Tibial nerve (tissue), 4 donors: Measurements from ENCODE around the gene NSUN6. TPM values are rescaled to one million over a fixed set of nuclear protein-coding genes. Genes with fewer than 3 reads are reported as not detected.

Experiments
- DNase-seq, 2 donors: peaks; one replicate each; pipeline ENCODE4 v3.0.0-alpha.2; 2019; ENCODE audit warnings: low spot score in 2 of 2
- H3K27ac ChIP-seq, 4 donors: fragments of 200-600 bp; sonication (generic) in 3 of 4; one replicate each; pipeline ENCODE4 v1.5.1; 2017 to 2019; ENCODE audit warnings: mild to moderate bottlenecking in 1 of 4
- H3K27me3 ChIP-seq, 2 donors: fragments of 200-600 bp; sonication (generic) in 1 of 2; one replicate each; pipeline versions ENCODE4 v1.5.1 to v1.6.0; 2017 to 2019
- H3K36me3 ChIP-seq, 3 donors: fragments of 200-600 bp; sonication (generic); one replicate each; pipeline ENCODE4 v1.5.1; 2018 to 2019
- H3K4me1 ChIP-seq, 4 donors: fragments of 200-600 bp; sonication (generic) in 3 of 4; one replicate each; pipeline ENCODE4 v1.5.1; 2017 to 2019
- H3K4me3 ChIP-seq, 4 donors: fragments of 200-600 bp; sonication (generic) in 3 of 4; one replicate each; pipeline ENCODE4 v1.5.1; 2017 to 2019; ENCODE audit warnings: mild to moderate bottlenecking in 1 of 4, moderate library complexity in 1 of 4
- H3K9me3 ChIP-seq, 4 donors: fragments of 200-600 bp; sonication (generic) in 3 of 4; one replicate each; pipeline ENCODE4 v1.5.1; 2017 to 2019
- EP300 ChIP-seq, 2 donors: sonication (generic); formaldehyde crosslinking; IDR thresholded peaks; one replicate each; pipeline ENCODE4 v1.6.1; 2017; ENCODE audit warnings: antibody characterized with exemption in 2 of 2, mild to moderate bottlenecking in 1 of 2
- POLR2A ChIP-seq, 2 donors: fragments of 450-650 bp; IDR thresholded peaks; one replicate each; pipeline ENCODE4 v1.6.1; 2017; ENCODE audit warnings: antibody characterized with exemption in 2 of 2, mild to moderate bottlenecking in 2 of 2, moderate library complexity in 2 of 2
- WGBS, 2 donors: methylation state at CpG; one replicate each; pipeline ENCODE4 v1.1.5; 2018; 5-methylcytosine and 5-hydroxymethylcytosine counted together
- total RNA-seq, 4 donors: library from RNA; depleted of rRNA; stranded (reverse); fragments of >200 nt; gene quantifications; one replicate each; pipeline ENCODE4 v1.1.0, GENCODE V29; 2016
- TF ChIP-seq, protein P1 (sequence below), 5 experiments: fragments of 200-600 bp in 3 of 5; fragments of 450-650 bp in 2 of 5; sonication (generic) in 3 of 5; IDR thresholded peaks; one replicate each; pipeline ENCODE4 v1.5.1; 2016 to 2019; ENCODE audit warnings: antibody characterized with exemption in 5 of 5, mild to moderate bottlenecking in 3 of 5, moderate library complexity in 2 of 5

The NSUN6 gene
- total RNA-seq, 4 donors from 2014 or later = 15.6 to 30.6 (median 24.7) TPM

DNA sequence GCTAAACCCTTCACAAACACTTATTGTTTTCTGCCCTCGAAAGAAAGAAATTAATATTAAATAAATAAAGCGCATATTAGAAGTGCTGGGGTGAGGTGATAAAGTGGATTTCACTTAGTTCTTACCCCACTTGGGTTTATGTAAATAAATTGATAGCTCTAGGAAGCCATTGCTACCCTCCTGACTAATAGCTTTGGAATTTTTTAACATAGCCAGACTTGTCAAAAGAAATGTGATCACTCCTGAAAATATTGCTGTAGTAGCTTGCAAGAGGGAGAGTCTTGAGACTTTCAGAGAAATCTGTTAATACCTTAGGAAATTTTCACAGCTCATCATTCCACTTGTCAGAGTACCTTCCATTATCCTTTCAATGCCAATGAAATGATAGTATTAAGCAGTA is 15.4 kb upstream of the NSUN6 start:
- Histone ChIP-seq H3K36me3 (peaks cover 0 to 42% (median 0%) of the 10 kb centered on the region in 3 donors), H3K27ac (no peak overlapping the region), H3K4me1 (peaks cover 0 to 31% (median 3%) of the 10 kb centered on the region in 4 donors), H3K9me3 (no peaks in the 10 kb centered on the region), H3K4me3 (no peak overlapping the region), H3K27me3 (no peaks in the 10 kb centered on the region)
- no peak for DNase-seq
- TF ChIP-seq POLR2A (IDR thresholded peaks at IDR 0.05) (no peak), EP300 (IDR thresholded peaks at IDR 0.05) (no peak)
- TF ChIP-seq, protein P1, sequence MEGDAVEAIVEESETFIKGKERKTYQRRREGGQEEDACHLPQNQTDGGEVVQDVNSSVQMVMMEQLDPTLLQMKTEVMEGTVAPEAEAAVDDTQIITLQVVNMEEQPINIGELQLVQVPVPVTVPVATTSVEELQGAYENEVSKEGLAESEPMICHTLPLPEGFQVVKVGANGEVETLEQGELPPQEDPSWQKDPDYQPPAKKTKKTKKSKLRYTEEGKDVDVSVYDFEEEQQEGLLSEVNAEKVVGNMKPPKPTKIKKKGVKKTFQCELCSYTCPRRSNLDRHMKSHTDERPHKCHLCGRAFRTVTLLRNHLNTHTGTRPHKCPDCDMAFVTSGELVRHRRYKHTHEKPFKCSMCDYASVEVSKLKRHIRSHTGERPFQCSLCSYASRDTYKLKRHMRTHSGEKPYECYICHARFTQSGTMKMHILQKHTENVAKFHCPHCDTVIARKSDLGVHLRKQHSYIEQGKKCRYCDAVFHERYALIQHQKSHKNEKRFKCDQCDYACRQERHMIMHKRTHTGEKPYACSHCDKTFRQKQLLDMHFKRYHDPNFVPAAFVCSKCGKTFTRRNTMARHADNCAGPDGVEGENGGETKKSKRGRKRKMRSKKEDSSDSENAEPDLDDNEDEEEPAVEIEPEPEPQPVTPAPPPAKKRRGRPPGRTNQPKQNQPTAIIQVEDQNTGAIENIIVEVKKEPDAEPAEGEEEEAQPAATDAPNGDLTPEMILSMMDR (IDR thresholded peaks at IDR 0.05) = no peak
- 67 to 70% methylated on average over 2 of the region's 2 CpGs for WGBS, 2 donors

DNA sequence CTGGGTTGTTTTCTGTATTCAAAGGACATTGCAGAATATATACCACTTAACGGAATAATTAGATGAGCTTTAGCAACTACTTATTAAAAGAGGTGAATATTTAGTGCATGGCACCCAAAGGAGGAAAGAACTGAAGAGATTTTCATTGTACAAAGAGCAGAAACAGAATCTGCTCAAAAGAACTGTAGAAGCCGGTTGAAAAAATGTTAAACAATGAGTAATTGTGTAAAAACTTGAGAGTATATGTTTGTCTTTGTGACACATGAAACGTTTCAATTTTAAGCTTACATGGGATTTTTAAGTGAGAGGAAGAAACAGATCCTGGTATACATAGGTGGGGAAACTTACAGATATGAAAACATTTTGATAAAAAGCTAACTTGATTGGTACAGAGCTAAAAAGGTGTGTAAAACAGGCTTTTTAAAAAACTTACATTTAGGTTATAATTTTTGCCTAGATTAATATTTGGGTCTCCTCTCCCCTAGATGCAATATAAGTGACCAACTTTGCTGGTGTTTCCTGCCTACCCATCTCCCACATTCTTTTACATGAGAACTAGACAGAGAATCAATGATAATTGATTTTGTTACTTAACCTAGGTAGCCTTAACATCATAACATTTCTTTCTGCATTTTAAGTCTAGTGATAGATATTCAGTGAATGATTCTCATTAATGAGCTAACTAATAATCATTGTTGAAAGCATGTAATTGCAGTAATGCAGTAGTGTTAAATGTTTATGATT is 14.6 kb upstream of the NSUN6 start:
- Histone ChIP-seq H3K27ac (no peak overlapping the region), H3K36me3 (peaks cover 0 to 33% (median 0%) of the 10 kb centered on the region in 3 donors), H3K27me3 (no peaks in the 10 kb centered on the region), H3K9me3 (no peaks in the 10 kb centered on the region), H3K4me1 (peaks cover 0 to 40% (median 11%) of the 10 kb centered on the region in 4 donors), H3K4me3 (no peak overlapping the region)
- WGBS, 2 donors = 32 to 34% methylated on average over 3 of the region's 3 CpGs
- TF ChIP-seq POLR2A (IDR thresholded peaks at IDR 0.05) (no peak), EP300 (IDR thresholded peaks at IDR 0.05) (no peak)
- TF ChIP-seq, protein P1 (IDR thresholded peaks at IDR 0.05) = no peak
- DNase-seq = no peak

GRCh38 chr10:18664841-18665478 is 13.6 kb upstream of the NSUN6 start:
- TF ChIP-seq POLR2A (IDR thresholded peaks at IDR 0.05) (no peak), EP300 (IDR thresholded peaks at IDR 0.05) (no peak)
- TF ChIP-seq, protein P1 (IDR thresholded peaks at IDR 0.05) = no peak
- no peak for DNase-seq
- WGBS, 2 donors = 93 to 97% methylated on average over 2 of the region's 2 CpGs
- H3K4me3 ChIP-seq = no peak overlapping the region
- H3K9me3 ChIP-seq = no peaks in the 10 kb centered on the region
- peaks cover 0 to 49% (median 19%) of the 10 kb centered on the region in 4 donors for H3K4me1 ChIP-seq
- H3K27ac ChIP-seq = no peak overlapping the region
- H3K27me3 ChIP-seq = no peaks in the 10 kb centered on the region
- H3K36me3 ChIP-seq = peaks cover 0 to 24% (median 0%) of the 10 kb centered on the region in 3 donors

DNA sequence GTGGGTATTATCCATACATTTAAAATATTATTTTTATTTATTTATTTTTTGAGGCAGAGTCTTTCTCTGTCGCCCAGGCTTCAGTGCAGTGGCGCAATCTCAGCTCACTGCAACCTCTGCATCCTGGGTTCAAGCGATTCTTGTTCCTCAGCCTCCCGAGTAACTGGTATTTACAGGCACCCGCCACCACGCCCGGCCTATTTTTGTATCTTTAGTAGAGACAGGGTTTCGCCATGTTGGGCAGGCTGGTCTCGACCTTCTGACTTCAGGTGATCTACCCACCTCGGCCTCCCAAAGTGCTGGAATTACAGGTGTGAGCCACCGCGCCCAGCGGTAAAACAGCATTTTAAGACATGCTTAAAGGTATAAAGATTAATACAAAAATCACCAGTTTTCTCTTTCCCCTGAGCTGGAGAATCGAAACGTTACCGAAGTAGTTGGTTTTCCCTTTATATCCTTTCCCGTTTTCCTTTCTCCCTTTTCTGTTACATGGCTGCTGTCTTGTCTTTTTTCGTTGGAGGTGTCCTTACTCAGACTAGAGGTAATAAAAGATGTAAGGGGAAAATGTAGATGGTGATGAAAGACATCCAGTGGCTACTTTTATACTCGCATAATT is 9.5 kb upstream of the NSUN6 start:
- TF ChIP-seq, protein P1 (IDR thresholded peaks at IDR 0.05) = no peak
- no peak for TF ChIP-seq POLR2A (IDR thresholded peaks at IDR 0.05)
- no peak for TF ChIP-seq EP300 (IDR thresholded peaks at IDR 0.05)
- H3K9me3 ChIP-seq = no peaks in the 10 kb centered on the region
- H3K27ac ChIP-seq = peak overlapping the region in 1 of 4 donors; percentile 98
- H3K36me3 ChIP-seq = no peaks in the 10 kb centered on the region
- H3K4me1 ChIP-seq = peaks cover 0 to 51% (median 20%) of the 10 kb centered on the region in 4 donors
- 90 to 91% methylated on average over 19 of the region's 19 CpGs for WGBS, 2 donors
- DNase-seq = no peak
- H3K27me3 ChIP-seq = no peaks in the 10 kb centered on the region
- H3K4me3 ChIP-seq = peak overlapping the region in 3 of 4 donors; percentile 75 to 97 (median 90)
